Ovary (tissue), 9 donors: ENCODE measurements around the gene TMIE. TPM values are rescaled to one million over a fixed set of nuclear protein-coding genes. Genes with fewer than 3 reads are reported as not detected.

ENCODE experiments used
- DNase-seq, 5 donors: peaks; one replicate each; pipeline ENCODE4 v3.0.0-alpha.2; 2019 to 2020
- H3K27ac ChIP-seq, 2 donors: fragments of 200-600 bp; one replicate each; pipeline versions ENCODE4 v1.5.1 to v1.8.0; 2019 to 2022
- H3K27me3 ChIP-seq: fragments of 200-600 bp; one replicate; pipeline ENCODE4 v1.8.0; 2022
- H3K36me3 ChIP-seq: fragments of 200-600 bp; sonication (generic); one replicate; pipeline ENCODE4 v1.5.1; 2019
- H3K4me1 ChIP-seq: one replicate; pipeline ENCODE4 v1.8.1; 2013; ENCODE audit warnings: mild to moderate bottlenecking, moderate library complexity; ENCODE audit not compliant: insufficient read depth
- H3K4me3 ChIP-seq: fragments of 200-600 bp; sonication (generic); one replicate; pipeline ENCODE4 v1.5.1; 2017
- H3K9me3 ChIP-seq, 2 donors: fragments of 200-600 bp in 1 of 2; sonication (generic) in 1 of 2; one replicate each; pipeline versions ENCODE4 v1.5.1 to v1.8.1; 2013 to 2019; ENCODE audit warnings: mild to moderate bottlenecking in 1 of 2, moderate library complexity in 1 of 2
- EP300 ChIP-seq: sonication (generic); formaldehyde crosslinking; IDR thresholded peaks from one replicate; pipeline ENCODE4 v1.6.1; 2017; ENCODE audit warnings: antibody characterized with exemption
- POLR2A ChIP-seq: fragments of 450-650 bp; IDR thresholded peaks from one replicate; pipeline ENCODE4 v1.6.1; 2017; ENCODE audit warnings: antibody characterized with exemption, mild to moderate bottlenecking, moderate library complexity
- WGBS, 3 donors: extraction: QIAGEN DNeasy Blood & Tissue Kit in 1 of 3; methylation state at CpG; one replicate each; pipeline versions ENCODE4 v1.1.5 to v1.1.7; 2013 to 2017; 5-methylcytosine and 5-hydroxymethylcytosine counted together
- intact Hi-C, 4 donors: fragments of 100-400 bp; cut with DNase I; formaldehyde crosslinking; loops; one replicate each; pipeline versions ENCODE4 v1.11.0 to v1.15.1; 2022 to 2023
- polyA plus RNA-seq, 2 donors: library from polyadenylated mRNA; stranded (reverse); fragments of 200-250 nt in 1 of 2; fragments of 350-450 nt in 1 of 2; fragmentation: Illumina TruSeq in 1 of 2; extraction: RNeasy Lipid Tissue Mini Kit (QIAGEN cat#74804) in 1 of 2; gene quantifications; one replicate each; pipeline ENCODE4 v1.2.3, GENCODE V29; 2013 to 2014
- total RNA-seq, 7 donors: library from RNA; depleted of rRNA in 2 of 7; stranded (reverse); fragments of >200 nt in 2 of 7; fragmentation: NEBNext Ultra II Directional in 3 of 7; extraction: Animal tissue kit (Norgen Biotek cat#: 25700) in 3 of 7; gene quantifications; one replicate each; pipeline versions ENCODE4 v1.1.0 to v1.2.4, GENCODE V29; 2016 to 2023
- TF ChIP-seq, protein P1 (sequence below), 3 donors: fragments of 450-650 bp in 2 of 3; fragments of 200-600 bp in 1 of 3; IDR thresholded peaks; one replicate each; pipeline versions ENCODE4 v1.5.1 to v1.8.0; 2016 to 2022; ENCODE audit warnings: antibody characterized with exemption in 3 of 3, mild to moderate bottlenecking in 1 of 3
- donor health status: DM: no; HTN: no; CAD: no; lungs with moderate emphysema.
- donor health status: DM: no; HTN: no; CAD: no.
- donor health status: Bipolar disorder and iron deficiency.
- donor health status: DM: yes; HTN: yes; CAD: no.
- donor health status: DM: no; HTN: no; CAD: no.
- donor health status: DM: yes; HTN: yes; CAD: no.

The TMIE gene
- total and polyA plus RNA-seq, 9 donors, result 0.40 to 2.4 (median 1.0) TPM; not detected in 1

DNA sequence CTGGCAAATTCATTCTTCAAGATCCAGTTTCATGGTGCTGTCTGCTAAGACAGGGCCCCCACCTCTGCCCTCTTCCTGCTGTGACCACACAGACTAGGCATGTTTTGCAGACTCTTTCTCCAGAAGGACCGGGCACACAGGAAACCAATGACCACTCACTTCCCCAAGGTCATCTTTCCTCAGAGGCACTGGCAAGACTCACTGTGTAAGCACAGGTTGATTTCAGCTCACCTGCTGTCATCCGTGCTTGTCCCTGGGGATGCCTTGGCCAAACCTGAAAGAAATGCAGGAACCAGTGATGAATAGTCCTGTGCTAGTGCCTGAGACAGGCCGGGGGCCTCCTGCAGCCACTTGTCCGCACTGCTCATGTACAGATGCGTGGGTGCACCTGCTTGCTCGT is 41.2 kb upstream of the TMIE start:
- 84 to 95% (median 84%) methylated on average over 6 of the region's 6 CpGs for WGBS, 3 donors
- H3K27ac ChIP-seq, result no peak overlapping the region
- no peaks in the 10 kb centered on the region for H3K27me3 ChIP-seq
- no peaks in the 10 kb centered on the region for H3K36me3 ChIP-seq
- intact Hi-C loops, result no loop called here
- peak in 1 of 5 donors; percentile 25 for DNase-seq
- TF ChIP-seq POLR2A (no peak), EP300 (no peak)
- TF ChIP-seq, protein P1, sequence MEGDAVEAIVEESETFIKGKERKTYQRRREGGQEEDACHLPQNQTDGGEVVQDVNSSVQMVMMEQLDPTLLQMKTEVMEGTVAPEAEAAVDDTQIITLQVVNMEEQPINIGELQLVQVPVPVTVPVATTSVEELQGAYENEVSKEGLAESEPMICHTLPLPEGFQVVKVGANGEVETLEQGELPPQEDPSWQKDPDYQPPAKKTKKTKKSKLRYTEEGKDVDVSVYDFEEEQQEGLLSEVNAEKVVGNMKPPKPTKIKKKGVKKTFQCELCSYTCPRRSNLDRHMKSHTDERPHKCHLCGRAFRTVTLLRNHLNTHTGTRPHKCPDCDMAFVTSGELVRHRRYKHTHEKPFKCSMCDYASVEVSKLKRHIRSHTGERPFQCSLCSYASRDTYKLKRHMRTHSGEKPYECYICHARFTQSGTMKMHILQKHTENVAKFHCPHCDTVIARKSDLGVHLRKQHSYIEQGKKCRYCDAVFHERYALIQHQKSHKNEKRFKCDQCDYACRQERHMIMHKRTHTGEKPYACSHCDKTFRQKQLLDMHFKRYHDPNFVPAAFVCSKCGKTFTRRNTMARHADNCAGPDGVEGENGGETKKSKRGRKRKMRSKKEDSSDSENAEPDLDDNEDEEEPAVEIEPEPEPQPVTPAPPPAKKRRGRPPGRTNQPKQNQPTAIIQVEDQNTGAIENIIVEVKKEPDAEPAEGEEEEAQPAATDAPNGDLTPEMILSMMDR (IDR thresholded peaks at IDR 0.05), result no peak
- H3K4me3 ChIP-seq, result no peak overlapping the region
- peaks cover 7% of the 10 kb centered on the region for H3K4me1 ChIP-seq
- no peaks in the 10 kb centered on the region for H3K9me3 ChIP-seq

DNA sequence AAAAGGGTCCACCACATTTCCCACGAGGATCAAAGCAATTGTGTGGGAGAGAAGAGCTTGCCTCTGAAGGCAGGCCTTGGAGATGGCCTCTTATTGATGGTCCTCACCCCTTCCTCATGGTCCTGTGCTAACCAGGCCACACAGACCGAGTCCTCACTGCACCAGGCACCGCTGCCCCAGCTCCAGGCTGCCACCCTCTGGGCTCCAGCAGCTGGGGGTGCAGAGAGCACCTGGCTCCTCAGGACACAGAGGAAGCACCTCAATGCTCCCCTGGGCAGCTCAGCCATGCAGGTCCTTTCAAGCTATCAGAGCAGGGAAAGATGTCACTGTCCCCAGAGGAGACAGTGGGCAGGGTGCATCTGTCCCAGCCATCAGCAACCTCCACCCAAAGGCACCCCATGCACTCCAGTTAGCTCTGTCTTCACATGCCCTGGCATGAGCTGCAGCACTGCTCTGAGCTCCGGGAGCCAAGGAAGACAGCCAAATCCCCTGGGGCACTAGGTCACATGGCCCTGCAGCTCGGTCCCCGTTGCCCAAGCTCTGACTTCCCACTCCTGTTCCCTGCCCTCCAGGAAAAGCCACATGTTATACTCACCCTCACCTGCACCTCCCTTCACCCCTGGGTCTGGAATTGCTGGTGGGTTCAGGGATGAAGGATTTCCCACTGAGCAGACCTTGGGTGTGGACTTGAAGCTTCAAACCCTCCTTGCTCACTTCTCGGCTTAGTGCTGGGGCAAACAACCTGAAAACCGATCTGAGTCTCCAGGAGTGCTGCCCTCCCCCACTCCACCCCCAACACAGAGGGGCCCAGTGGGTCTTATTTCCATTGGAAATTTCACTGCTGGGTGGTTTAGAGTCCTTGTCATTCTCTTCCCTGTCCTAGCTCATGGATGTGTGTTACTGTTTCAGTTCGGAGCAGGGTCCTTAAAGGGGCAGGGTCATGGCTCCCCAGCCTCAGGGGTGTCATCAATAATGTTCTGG is 40.4 kb upstream of the TMIE start:
- Histone ChIP-seq H3K27me3 (no peaks in the 10 kb centered on the region), H3K27ac (no peak overlapping the region), H3K4me3 (no peak overlapping the region), H3K9me3 (no peaks in the 10 kb centered on the region), H3K36me3 (no peaks in the 10 kb centered on the region), H3K4me1 (peaks cover 7% of the 10 kb centered on the region)
- TF ChIP-seq POLR2A (no peak), EP300 (no peak)
- TF ChIP-seq, protein P1 (IDR thresholded peaks at IDR 0.05), result no peak
- no peak for DNase-seq
- intact Hi-C loops, result no loop called here
- WGBS, 3 donors, result 51 to 55% (median 54%) methylated on average over 9 of the region's 9 CpGs

DNA sequence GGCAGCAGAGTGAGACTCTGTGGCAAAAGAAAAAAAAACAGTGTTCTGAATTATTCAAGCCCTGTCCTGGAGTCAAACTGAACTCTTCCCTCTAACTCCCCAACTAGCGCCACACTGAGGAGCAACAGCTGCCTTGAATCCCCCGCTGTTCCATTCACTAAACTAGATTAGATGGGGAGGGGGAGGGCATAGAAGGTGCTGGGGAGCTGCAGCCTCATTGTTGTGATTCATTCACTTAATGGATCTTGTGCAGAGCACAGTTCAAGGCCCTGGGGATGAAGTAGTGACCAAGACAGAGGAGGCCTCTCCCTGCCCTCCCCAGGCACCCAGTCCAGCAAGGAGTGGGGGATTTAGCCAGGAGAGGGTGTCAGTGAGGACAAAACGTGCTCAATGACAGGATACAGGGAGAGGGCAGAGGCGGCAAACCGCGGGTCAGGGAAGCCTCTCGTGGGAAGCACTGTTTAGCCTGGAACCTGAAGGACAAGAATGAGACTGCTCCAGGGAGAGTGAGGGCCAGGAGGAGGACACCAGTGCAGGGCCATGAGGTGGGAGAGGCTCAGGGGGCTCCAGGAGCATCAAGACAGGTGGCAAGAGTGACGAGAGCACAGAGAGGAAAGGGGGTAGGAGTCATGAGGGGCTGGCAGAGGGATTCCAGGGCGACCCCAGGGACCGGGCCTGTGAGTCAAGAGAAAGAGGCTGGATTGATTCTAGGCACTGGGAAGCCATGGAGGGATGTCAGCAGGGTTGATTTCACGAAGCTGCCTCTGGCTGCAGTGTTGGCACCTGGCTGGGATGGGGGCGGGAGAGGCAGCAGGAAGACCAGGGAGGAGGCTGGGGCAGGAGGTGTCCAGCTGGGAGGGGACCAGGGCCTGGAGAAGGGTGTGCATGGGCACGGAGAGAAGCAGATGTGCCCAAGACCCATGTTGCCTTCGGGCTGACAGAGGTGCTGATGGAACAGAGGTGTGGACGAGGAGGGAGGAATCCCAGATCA is 39.1 kb upstream of the TMIE start:
- no peak overlapping the region for H3K27ac ChIP-seq
- no peaks in the 10 kb centered on the region for H3K36me3 ChIP-seq
- TF ChIP-seq EP300, result no peak
- no peak for TF ChIP-seq POLR2A
- TF ChIP-seq, protein P1 (IDR thresholded peaks at IDR 0.05), result no peak
- intact Hi-C loops, result no loop called here
- WGBS, 3 donors, result 74 to 81% (median 78%) methylated on average over 15 of the region's 15 CpGs
- peak in 2 of 5 donors; percentile 12 to 23 for DNase-seq
- H3K4me3 ChIP-seq, result no peak overlapping the region
- no peaks in the 10 kb centered on the region for H3K9me3 ChIP-seq
- no peaks in the 10 kb centered on the region for H3K27me3 ChIP-seq
- H3K4me1 ChIP-seq, result peaks cover 7% of the 10 kb centered on the region
